Measurements from ENCODE around the gene NSUN6.
"Not testable (repeated sequence)": the region's sequence is repeated elsewhere in the genome, so short reads cannot be mapped to it uniquely, and the experiment has no call there.

NSUN6 gene

GRCh38 chr10:18607503-18608378 is 43.6 kb downstream of the NSUN6 start:
- DNase-seq: no peak

- DNase-seq: no peak
Observed at GRCh38 chr10:18606051-18606695, 45.2 kb downstream of the NSUN6 start.

GRCh38 chr10:18601321-18601720 is 50.1 kb downstream of the NSUN6 start:
- DNase-seq: no peak

GRCh38 chr10:18599392-18599791 is 52.0 kb downstream of the NSUN6 start:
- no peak for DNase-seq

GRCh38 chr10:18594574-18595156 is 56.7 kb downstream of the NSUN6 start:
- DNase-seq: no peak

- DNase-seq: not testable (repeated sequence)
Observed at GRCh38 chr10:18591141-18591540, 60.2 kb downstream of the NSUN6 start.

GRCh38 chr10:18586637-18587036 is 64.8 kb downstream of the NSUN6 start:
- not testable (repeated sequence) for DNase-seq

- peak; percentile 6 for DNase-seq
Observed at GRCh38 chr10:18583575-18584270, 67.7 kb downstream of the NSUN6 start.

GRCh38 chr10:18582803-18583202 is 68.6 kb downstream of the NSUN6 start:
- no peak for DNase-seq

GRCh38 chr10:18577823-18578685 is 73.3 kb downstream of the NSUN6 start:
- no peak for DNase-seq

GRCh38 chr10:18576586-18576985 is 74.8 kb downstream of the NSUN6 start:
- no peak for DNase-seq

GRCh38 chr10:18572959-18573561 is 78.3 kb downstream of the NSUN6 start:
- no peak for DNase-seq

GRCh38 chr10:18571780-18572179 is 79.6 kb downstream of the NSUN6 start:
- no peak for DNase-seq

GRCh38 chr10:18571076-18571475 is 80.3 kb downstream of the NSUN6 start:
- no peak for DNase-seq

GRCh38 chr10:18570386-18570785 is 81.0 kb downstream of the NSUN6 start:
- DNase-seq: not testable (repeated sequence)

- no peak for DNase-seq
Observed at GRCh38 chr10:18567343-18567856, 84.0 kb downstream of the NSUN6 start.

GRCh38 chr10:18566177-18566576 is 85.2 kb downstream of the NSUN6 start:
- DNase-seq: no peak

GRCh38 chr10:18565006-18565405 is 86.4 kb downstream of the NSUN6 start:
- DNase-seq: no peak

- no peak for DNase-seq
Observed at GRCh38 chr10:18563003-18563726, 88.2 kb downstream of the NSUN6 start.

- DNase-seq: no peak
Observed at GRCh38 chr10:18561861-18562551, 89.4 kb downstream of the NSUN6 start.

Measured in CD4-positive, alpha-beta T cell treated with Interleukin-21 for 1 hour (primary cell).